Measurements from ENCODE around the gene CPOX. TPM values are rescaled to one million over a fixed set of nuclear protein-coding genes. Genes with fewer than 3 reads are reported as not detected.

The CPOX gene
- total RNA-seq, 1 experiment from 2014 or later = 19.9 TPM

DNA sequence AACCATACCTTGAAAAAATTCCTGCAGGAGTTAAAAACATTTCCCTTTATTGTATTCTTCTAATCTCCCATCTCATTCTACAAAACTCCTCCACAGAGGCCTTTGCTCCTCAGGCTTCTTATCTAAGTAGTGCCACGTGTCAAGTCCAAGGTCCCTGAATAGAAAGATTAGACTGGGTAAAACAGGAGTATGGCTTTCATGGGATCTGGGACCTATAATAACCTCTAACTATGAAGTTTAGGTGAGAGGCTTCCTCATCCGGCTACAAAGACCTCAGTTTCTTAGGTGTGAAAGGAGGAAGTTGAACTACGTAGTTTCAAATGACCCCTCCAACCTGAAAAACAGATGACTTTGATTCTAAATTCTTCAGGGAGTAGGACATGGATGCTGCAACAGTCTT is 41.7 kb downstream of the CPOX start:
- Mint-ChIP-seq H3K27ac (ENCODE audit: unreplicated experiment) (no peak overlapping the region), H3K4me3 (ENCODE audit: low read depth, unreplicated experiment) (no peak overlapping the region), H3K4me1 (ENCODE audit: low read depth, unreplicated experiment) (no peaks in the 10 kb centered on the region), H3K36me3 (ENCODE audit: insufficient read depth, unreplicated experiment) (no peaks in the 10 kb centered on the region), H3K9me3 (ENCODE audit: low read depth, unreplicated experiment) (no peaks in the 10 kb centered on the region), H3K27me3 (ENCODE audit: unreplicated experiment) (no peaks in the 10 kb centered on the region)
- TF ChIP-seq, protein P1, sequence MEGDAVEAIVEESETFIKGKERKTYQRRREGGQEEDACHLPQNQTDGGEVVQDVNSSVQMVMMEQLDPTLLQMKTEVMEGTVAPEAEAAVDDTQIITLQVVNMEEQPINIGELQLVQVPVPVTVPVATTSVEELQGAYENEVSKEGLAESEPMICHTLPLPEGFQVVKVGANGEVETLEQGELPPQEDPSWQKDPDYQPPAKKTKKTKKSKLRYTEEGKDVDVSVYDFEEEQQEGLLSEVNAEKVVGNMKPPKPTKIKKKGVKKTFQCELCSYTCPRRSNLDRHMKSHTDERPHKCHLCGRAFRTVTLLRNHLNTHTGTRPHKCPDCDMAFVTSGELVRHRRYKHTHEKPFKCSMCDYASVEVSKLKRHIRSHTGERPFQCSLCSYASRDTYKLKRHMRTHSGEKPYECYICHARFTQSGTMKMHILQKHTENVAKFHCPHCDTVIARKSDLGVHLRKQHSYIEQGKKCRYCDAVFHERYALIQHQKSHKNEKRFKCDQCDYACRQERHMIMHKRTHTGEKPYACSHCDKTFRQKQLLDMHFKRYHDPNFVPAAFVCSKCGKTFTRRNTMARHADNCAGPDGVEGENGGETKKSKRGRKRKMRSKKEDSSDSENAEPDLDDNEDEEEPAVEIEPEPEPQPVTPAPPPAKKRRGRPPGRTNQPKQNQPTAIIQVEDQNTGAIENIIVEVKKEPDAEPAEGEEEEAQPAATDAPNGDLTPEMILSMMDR (IDR thresholded peaks at IDR 0.05; ENCODE audit: unreplicated experiment) = no peak
- no peak for DNase-seq
- intact Hi-C loops (cut with micrococcal nuclease; ENCODE audit: unreplicated experiment) = no loop called here
- CTCF ChIA-PET = no interaction called here
- BruUV-seq (replicated peaks) = no TSS peak

DNA sequence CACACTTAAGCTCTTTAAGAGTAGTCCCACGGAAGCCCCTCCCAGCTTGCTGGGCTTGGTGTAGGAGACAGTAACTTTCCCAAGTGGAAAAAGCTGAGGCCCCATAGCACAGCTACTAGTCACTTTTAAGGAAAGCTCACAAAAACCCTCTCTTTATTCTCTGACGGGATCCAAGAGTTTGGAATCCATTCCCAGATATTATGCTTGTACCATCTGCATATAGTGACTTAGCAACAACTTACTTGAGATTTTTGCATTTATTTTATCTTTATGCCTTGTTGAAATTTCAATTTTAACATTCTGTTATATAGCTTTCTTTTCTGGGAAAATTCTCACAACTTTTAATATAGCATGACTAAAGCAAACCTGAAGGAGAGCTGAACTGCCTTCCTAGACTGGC is 42.2 kb downstream of the CPOX start:
- Mint-ChIP-seq H3K27ac (ENCODE audit: unreplicated experiment) (no peak overlapping the region), H3K4me3 (ENCODE audit: low read depth, unreplicated experiment) (no peak overlapping the region), H3K4me1 (ENCODE audit: low read depth, unreplicated experiment) (no peaks in the 10 kb centered on the region), H3K27me3 (ENCODE audit: unreplicated experiment) (no peaks in the 10 kb centered on the region), H3K36me3 (ENCODE audit: insufficient read depth, unreplicated experiment) (no peaks in the 10 kb centered on the region), H3K9me3 (ENCODE audit: low read depth, unreplicated experiment) (no peaks in the 10 kb centered on the region)
- CTCF ChIA-PET = interaction anchor here (0.7 to 1.2 kb wide), 2 partner anchors 10 to 21 kb away, joined by 3 read pairs; no protein-coding TSS in a partner anchor
- no peak for DNase-seq
- TF ChIP-seq, protein P1 (IDR thresholded peaks at IDR 0.05; ENCODE audit: unreplicated experiment) = no peak
- BruUV-seq (replicated peaks) = no TSS peak
- intact Hi-C loops (cut with micrococcal nuclease; ENCODE audit: unreplicated experiment) = no loop called here

DNA sequence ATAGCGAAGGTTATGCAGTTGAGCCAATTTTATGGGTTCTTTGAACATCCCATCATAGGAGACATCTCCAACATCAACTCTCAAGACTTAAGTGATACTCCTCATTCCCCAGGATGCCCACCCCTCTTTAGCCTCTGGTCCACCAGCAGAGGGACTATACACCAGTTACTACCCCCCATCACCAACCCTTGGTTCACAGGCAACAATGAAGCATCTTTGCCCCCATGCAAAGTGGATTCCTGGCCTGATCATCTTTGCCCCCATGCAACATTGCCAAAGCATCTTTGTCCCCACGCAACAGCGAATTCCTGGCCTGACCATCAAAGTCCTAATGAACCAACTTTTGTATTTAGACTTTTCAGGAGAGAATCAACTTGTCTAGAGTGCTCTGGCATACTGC is 42.6 kb downstream of the CPOX start:
- CTCF ChIA-PET = interaction anchor here (0.7 to 1.2 kb wide), 2 partner anchors 11 to 21 kb away, joined by 3 read pairs; no protein-coding TSS in a partner anchor
- Mint-ChIP-seq H3K4me1 (ENCODE audit: low read depth, unreplicated experiment) (no peaks in the 10 kb centered on the region), H3K36me3 (ENCODE audit: insufficient read depth, unreplicated experiment) (no peaks in the 10 kb centered on the region), H3K27ac (ENCODE audit: unreplicated experiment) (no peak overlapping the region), H3K27me3 (ENCODE audit: unreplicated experiment) (no peaks in the 10 kb centered on the region), H3K9me3 (ENCODE audit: low read depth, unreplicated experiment) (no peaks in the 10 kb centered on the region), H3K4me3 (ENCODE audit: low read depth, unreplicated experiment) (no peak overlapping the region)
- DNase-seq = no peak
- TF ChIP-seq, protein P1 (IDR thresholded peaks at IDR 0.05; ENCODE audit: unreplicated experiment) = no peak
- intact Hi-C loops (cut with micrococcal nuclease; ENCODE audit: unreplicated experiment) = no loop called here
- BruUV-seq (replicated peaks) = no TSS peak

DNA sequence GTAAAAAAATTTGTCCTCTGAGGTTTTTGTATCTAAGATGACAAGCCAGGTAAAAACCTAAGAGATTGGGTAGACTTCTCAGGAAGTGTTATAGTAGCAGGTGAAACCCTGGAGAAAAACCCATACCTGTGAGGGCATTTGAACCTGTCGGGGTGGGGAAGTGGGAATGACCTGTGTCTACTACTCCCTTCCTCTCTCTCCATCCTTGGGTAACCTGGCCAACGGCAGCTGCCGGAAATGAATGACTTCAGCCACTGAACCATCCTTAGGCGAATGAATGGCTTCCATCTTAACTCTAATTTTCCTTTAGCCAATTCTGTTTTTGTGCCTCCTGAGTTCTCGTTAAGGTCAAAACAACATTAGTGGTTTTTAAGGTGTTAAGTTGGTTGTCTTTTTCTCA is 44.9 kb downstream of the CPOX start:
- no peaks in the 10 kb centered on the region for H3K4me1 Mint-ChIP-seq (ENCODE audit: low read depth, unreplicated experiment)
- H3K27ac Mint-ChIP-seq (ENCODE audit: unreplicated experiment) = no peak overlapping the region
- no TSS peak for BruUV-seq (replicated peaks)
- intact Hi-C loops (cut with micrococcal nuclease; ENCODE audit: unreplicated experiment) = no loop called here
- no peak overlapping the region for H3K4me3 Mint-ChIP-seq (ENCODE audit: low read depth, unreplicated experiment)
- TF ChIP-seq, protein P1 (IDR thresholded peaks at IDR 0.05; ENCODE audit: unreplicated experiment) = no peak
- CTCF ChIA-PET = interaction anchor here (0.9 kb wide), 1 partner anchor 8 kb away, joined by 3 read pairs; no protein-coding TSS in a partner anchor
- H3K36me3 Mint-ChIP-seq (ENCODE audit: insufficient read depth, unreplicated experiment) = no peaks in the 10 kb centered on the region
- H3K9me3 Mint-ChIP-seq (ENCODE audit: low read depth, unreplicated experiment) = no peaks in the 10 kb centered on the region
- DNase-seq = no peak
- no peaks in the 10 kb centered on the region for H3K27me3 Mint-ChIP-seq (ENCODE audit: unreplicated experiment)

All from Calu3 (cell line).